Fibroblast of skin of right biceps (primary cell): ENCODE results near the gene SURF1.

ENCODE experiments used
- DNase-seq: peaks from one replicate; pipeline ENCODE4 v3.0.0-alpha.2; 2013

SURF1 gene

DNA sequence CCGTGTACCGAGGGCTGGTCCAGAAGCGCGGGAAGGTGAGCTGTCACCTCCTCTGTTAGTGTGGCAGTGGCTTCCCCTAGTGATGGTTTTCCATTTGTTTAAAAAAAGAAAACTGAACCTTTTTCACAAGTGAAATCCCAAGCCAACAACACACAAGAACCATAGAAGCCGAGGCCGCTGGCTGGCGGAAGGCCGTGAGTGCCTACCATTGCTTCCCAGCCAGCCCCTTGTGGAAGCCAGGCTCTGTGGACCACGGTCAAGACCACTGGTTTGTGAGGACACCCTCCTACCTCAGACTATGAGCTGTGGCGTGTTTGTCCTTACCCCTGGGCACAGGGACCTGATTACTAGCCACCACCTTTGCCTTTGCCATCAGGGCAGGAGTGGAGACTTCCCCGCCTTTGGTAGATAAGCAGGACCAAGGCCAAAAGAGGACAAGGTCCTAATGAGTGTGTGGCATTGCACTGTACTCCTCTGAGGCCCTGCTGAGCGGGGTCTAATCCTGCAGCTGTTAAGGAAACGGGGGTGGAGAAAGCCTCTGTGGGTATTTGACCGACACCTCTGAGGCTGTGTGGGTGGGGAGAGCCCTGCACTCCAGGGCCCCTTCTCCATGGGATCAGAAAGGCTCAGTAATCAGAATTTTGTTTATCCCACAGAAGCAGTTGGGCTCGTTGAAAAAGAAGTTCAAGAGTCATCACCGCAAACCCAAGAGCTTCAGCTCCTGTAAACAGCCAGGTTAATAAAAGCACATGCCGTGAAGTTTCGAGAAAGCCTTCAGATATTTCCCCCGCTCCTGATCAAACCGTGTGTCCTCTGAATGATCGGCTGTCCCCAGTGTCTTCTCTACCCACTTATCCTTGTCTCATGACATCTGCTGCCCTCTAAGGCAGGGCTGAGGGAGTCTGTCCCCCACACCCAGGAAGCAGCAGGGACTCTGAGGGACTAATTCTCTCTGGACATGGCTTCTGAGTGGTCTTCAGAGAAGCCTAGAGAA lies 4.4 kb upstream of the SURF1 start:
- DNase-seq: no peak

DNA sequence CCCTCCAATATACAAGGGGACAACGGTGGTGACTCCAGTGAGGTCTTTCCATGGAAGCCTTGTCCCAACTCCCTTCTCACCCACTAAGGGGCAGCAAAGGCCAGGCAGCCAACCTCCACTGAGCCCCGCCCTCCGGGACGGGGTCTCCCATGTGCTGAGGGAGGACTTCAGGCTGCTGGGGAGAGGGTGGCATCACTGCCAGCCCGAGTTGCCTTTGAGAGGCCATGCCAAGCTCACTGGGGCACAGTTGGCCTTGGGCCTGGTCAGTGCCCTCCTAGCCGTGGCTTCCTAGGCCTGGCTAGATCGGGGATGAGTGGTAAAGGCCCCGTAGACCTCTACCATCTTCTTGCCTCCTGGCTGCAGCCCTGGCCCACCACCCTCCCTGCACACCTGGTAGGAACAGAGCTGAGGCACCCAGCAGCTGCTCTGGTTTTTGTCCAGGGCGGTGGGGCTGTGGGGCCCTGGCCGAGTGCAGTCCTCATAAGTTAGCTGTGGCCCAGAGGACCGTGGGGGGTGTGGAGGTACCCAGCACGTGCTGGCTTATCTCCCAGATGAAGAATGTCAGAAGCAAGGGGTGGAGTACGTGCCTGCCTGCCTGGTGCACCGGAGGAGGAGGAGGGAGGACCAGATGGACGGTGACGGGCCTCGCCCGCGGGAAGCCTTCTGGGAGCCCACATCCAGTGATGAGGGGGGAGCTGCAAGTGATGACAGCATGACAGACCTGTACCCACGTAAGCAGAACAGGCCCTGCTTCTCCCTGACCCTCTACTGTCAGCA lies 3.3 kb upstream of the SURF1 start:
- DNase-seq: peak; percentile 24

DNA sequence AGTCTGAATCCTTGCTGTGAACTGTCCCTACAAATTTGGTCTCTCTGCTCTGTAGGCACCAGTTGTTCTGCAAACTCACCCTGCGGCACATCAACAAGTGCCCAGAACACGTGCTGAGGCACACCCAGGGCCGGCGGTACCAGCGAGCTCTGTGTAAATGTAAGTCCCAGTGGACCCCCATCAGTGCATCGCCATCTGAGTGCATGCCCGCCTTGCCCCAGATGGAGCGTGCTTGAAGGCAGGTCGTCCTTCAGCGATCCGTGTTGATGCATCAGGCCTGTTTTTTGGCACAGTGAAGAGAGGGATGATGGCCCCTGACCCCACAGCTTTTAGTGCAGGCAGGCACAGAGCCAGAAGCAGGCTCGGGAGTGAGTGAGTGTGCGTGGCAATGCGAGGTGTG lies 1.4 kb upstream of the SURF1 start:
- DNase-seq: no peak

DNA sequence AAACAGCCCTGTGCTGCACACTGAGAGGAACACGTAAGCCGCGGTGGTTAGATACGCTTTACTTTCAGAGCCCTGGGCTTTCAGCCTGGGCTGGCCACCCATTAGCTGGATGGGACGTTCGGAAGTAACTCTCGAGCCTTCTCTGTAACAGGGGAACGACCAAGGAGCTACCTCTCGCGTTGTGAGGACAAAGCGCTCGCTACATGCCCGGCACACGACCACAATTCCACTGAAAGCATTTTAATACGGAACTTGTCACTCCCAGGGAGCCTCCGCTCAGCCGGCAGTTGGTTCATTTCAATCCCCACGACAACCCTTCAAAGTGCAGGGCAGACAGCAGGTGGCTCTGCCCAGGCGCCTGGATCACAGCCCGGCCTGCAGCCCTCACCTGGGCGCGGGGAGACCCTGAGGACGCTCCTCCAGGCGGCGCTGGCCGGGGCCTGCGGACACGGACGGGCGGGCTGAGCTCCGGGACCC lies 368 bp downstream of the SURF1 start:
- DNase-seq: no peak

DNA sequence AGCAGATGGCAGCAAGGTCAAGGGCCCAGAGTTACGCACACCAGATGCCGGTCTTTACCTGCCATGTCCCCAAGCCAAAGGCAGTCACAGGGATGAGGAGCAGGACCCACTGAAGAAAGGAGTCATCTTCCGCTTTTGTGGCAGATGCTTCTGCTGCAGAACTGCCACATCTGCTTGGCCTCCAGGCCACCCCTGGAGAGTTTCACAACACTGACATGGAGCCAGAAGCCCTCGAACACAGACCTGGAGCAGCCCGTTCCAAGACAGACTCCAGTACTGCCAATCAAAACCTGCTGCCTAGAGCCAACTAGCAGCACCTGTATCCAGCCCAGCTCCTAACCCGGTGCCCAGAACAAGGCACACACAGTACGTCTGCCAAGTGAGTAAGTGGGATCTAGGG lies 1.5 kb downstream of the SURF1 start:
- no peak for DNase-seq

DNA sequence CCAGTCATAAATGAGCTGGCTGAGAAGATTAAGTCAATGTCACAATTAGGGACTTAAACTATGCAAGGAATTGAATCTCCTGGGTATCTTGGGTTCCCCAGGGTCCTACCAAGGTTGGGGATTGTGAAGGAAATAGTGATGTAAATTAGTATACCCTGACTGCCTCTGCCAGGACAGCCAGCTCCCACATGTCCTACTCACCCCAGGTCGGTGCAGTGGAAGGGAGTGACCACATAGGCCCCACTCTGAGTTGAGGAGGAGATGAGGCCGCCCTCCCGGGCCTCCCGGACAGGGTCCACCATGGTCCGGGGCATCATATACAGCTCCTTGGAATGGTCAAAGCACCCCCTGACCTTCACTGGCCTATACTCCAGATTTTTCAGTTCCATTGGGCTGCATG lies 2.7 kb downstream of the SURF1 start:
- no peak for DNase-seq

DNA sequence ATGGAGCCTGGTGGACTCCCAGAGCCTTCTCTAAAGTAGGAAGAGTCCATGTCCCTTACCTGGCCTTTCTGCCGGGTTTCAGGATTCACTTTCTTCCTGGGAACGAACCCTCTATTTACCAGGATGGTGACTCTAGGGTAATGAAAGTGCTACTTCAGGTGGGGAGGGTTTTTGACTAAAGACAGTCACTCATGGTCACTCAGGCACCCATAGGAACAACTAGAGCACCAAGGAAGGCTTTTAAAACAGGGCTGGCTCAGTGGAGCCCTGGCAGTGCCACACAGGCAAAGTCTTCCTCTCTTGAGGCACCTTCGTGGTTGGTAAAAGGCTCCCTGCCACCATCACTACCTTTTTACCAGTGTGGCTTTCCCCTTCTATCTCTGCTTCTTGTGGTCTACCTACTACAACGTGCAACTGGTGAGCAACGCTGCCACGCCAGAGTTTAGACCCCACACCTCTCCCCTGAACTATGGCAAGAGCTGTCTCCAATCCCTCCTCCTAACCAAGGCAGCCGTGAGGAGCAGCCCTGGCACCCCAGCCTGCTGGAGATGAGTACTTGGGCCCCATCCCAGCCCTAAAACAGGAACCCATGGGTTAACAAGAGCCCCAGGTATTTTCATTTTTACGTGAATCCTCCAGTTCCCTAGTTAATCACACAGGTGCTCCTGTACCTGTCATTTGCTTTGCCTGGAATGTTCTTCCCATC lies 3.5 kb downstream of the SURF1 start:
- no peak for DNase-seq

DNA sequence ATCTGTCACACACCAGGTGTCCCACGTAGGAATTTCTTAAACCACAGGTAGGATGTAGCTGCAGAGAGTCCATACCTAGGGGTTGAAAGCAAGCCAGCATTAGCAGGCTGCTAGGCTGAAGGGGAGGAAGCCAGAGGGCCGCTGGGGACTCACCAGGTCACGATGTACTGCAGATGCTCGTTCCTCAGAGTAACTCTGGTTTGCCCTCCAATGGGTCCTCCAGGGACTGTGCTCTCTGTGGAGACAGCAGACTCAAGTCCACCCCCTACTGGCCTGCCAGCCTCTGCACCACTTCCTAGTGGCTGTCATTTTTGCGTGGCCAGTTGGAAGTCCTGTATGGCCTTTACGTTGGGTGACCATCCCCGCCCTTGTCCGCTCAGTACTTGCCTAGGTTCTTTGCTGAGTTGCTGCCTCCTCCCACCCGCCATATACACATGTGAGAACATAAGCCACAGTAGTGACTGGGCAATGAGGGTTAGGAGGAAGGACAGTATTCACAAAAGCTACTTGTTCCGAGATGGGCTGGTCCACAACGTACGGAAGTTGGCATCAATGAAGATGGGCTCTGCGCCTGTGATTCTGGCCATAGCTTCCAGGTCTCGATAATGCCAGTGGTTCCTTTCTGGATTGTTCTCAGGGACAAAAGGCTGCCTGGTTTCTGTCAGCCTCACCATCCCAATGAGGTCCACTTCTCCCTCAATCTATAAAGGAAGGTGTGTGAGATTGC lies 4.2 kb downstream of the SURF1 start:
- peak; percentile 70 for DNase-seq

DNA sequence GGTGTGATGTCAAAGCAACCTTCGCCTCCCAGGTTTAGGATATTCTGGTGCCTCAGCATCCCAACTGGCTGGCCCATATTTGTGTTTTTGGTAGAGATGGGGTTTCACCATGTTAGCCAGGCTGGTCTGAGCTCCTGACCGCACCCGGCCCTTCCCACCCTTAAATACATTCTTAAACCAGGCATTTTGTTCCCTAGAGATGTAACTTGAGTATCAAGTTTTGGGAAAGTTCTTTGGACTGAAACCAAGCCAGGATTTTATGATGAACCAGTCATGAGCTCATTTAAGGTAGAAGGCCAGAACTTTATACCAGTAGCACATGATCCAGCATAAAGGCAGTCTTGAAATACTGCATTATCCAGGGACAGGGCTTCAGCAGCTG lies 4.8 kb downstream of the SURF1 start:
- DNase-seq: no peak

DNA sequence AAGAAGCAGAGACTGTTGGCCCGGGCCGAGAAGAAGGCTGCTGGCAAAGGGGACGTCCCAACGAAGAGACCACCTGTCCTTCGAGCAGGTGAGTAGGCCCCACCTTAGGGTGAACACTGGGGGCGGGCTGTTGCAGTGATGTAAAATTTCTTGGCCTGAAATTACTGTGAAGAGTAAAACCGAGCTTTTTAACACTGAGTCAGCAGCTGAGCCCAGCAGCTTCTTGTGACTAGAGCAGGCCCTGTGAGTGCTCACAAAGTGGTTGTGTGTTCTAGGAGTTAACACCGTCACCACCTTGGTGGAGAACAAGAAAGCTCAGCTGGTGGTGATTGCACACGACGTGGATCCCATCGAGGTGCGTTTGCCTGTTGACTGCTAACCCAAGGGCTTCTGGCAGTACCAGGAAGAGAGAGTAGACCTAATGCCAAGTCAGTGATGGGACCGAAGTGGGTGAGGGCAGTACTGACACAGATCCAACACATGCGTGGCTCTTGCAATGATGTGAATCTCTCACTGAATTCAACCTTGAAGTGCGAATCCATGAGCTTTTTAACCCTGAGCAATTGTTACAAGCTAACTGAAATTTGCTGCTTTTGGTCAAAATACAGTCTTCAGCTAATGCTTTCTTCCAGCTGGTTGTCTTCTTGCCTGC lies 6.2 kb downstream of the SURF1 start:
- DNase-seq: no peak

DNA sequence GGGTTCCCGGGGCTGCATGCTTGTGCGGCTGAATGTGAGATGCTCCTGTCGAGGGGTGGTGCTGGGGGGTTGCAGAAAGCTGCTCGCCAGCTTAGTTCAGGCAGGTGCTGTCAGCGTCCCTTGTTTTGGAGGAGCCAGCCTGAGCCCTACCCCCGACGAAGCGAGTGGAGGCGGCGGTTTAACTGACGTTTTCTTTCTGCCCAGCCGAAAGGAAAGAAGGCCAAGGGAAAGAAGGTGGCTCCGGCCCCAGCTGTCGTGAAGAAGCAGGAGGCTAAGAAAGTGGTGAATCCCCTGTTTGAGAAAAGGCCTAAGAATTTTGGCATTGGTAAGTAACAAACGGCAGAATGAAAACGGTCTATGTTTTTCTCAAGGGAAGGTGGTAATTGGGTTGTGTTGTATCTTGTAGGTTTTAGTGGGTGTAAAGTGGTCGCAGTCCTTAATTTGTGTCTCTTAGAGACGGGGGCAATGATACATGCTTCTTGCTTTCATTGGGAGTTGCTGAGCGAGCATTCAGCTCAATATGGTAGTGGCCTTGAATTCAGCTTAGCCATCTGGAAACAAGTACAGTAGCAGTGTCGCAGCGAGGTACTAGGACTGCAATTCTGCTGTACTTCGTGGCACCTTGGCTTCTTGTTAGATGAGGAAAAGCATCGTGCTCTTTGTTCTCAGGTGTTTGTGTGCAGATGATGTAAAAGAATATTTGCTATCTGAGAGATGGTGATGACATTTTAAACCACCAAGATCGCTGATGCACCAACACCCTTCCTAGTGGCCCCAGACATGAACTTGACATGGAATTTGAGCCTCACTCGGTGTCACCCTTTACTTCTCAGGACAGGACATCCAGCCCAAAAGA lies 7.3 kb downstream of the SURF1 start:
- DNase-seq: no peak

DNA sequence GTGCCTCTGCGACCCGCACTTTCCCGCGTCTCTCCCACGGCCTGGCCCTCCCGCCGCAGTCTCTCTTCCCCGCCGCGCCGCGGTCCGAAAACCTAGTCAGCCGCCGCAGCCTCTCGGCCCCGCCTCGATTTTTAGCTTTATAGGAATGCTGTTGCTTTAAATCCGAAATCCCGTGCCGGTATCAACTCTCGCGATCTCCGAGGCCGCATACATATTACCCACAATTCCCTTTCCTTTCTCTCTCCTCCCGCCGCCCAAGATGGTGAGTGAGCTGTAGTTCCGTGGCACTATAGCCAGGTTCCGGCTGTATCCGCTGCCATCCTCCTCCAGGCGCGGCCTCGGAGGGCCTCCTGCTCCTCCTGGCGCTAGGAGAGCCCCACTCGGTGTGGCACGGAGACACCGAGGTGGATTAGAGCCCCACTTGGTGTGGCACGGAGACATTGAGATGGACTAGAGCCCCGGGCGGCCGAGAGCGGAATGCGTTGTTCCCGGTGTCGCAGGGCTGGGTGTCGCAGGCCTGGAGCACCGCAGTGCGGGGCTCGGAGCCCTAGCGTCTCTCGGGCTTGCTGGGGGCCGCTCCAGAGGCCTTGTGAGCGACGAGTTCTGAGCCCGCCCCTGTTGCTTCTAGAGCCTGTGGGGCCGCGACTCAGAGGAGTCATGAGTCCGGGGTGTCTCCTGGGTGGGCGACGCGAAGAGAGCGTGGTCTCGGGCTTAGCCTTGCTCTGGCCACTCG lies 8.1 kb downstream of the SURF1 start, which contains the start of the genes MED22 and RPL7A:
Gene MED22 (minus strand): TSS at position 147 of the 733 bp plus-strand sequence. CDS start 1,469 bp downstream, outside the sequence.
Gene RPL7A (plus strand): TSS at position 234 of the 733 bp plus-strand sequence. CDS start 26 bp downstream, at position 260.
- peak; percentile 97 for DNase-seq

DNA sequence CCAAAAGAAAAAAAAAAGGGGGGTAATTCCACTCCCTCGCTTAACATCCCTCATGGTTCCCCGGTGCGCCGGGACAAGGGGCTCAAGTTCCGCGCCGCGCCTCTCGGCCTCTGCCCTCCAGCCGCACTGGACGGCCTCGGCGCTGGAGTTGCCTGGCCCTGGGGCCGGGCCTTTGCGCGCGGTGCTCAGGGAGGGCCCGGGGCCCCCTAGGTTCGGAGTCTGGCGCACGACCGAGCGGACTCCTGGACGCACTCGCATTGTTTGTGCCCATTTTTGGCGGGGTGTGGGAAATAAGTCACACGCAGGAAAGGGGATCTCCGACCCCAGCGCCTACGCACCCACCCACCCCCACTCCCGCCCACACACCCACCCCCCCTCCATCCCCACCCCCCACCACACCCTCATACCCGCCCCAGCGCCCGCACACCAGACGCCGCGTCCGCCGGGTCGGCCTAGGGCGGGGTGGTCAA lies 8.7 kb downstream of the SURF1 start:
- DNase-seq: peak; percentile 28

DNA sequence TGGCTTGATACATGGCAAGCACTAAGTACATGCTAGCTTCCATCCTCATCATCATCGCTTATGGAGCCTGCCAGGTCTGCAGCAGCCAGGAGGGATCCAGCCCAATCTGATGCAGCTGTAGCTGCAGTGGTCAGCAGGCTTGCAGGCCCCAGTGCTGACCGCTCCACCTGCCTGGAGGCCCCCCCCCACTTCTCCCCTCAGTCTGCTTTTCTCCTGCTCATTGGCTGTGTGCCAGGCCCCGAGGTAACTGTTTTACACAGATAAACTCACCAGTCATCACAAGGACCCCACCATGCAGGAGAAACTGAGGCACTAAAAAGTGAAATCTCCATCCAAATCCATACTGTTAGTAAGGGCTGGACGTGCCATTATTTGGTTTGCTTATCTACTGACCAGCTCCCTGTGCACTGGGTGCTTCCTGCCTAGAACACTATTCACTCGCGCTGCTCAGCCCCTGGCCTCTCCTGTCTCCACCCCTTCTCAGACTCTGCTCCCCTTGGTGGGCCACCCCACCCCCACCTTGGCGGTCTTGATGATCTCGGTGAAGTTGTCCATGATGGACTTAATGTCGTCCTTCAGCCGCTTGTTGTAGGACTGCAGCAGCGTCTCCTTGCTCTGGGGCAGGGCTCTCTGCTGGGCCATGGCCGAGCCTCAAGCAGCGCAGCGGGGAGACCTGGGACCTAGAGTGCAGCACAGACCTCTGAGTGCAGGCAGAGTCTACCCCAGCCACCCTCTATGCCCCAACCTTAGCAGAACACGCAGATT lies 10.1 kb downstream of the SURF1 start:
- no peak for DNase-seq

DNA sequence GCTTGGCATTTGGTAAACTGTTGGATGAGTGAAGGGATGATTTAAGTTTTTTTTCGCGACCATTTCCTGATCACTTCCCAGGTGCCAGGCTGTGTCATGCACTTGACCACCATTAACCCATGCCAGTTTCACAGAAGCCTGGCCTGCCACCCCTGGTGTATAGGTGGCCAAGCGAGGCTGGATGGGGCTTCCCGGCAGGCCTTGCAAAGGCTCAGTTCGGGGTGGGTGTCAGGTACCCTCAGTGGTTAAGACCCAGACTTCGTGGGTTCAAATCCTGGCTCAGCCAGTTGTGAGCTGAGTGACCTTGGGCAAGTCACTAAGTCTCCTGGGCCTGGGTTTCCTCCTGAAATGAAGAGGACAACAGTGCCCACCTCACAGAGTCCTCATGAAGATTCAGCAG lies 10.7 kb downstream of the SURF1 start:
- DNase-seq: no peak

DNA sequence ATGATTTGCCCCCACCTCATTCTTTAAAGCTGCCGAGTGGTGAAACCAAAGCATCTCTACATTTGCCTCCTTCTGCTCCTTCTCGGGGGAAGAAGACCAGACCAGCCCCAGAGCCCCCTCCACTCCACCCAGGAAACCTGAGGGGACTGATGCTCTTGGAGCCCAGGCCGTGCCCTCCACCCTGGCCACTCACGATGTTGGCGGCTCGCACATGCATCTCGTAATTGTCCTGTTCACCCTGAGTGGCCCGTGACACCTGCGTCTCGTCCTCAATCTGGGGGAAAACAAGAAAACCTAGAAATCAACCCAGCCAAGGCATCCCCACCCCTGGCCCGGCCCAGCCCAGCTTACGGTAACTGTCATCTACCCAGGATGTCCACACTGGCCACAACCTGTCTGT lies 11.3 kb downstream of the SURF1 start:
- DNase-seq: no peak

DNA sequence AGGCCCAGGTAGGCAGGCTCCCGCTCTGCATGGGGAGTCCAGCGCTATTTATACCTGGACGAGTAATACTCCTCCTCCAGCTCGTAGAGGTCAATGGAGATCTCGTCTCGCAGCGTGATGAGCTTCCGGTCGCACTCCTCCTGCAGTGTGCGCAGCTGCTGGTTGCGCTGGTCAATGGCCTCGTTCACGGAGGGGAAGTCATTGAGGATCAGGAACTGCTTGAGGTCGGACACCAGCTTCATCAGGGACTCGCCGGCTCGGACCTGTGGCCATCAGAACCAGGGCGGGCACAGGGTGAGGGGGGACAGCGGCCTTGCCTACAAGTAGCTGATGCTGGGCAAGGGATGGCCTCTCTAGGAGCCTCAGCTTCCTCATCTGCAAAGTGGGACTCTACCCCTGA lies 12.2 kb downstream of the SURF1 start:
- no peak for DNase-seq

DNA sequence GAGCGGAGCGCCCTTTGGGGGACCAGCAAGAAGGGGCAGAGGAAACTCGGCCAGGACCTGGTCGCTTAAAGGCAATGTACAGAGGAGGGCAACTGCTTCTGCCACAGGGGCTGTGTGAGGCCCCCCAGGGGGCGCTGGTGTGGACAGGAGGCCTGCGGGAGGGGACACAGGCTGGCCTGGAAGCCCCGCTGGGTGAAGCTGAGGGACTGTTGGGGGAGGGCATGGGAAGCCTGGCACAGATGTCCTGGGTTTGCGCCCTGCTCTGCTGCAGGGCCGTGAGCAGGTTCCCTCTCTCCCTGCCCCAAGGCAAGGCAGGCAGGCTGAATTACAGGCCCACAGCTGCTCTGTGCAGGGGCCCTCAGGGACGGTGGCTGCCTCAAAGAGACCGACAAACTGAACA lies 13.7 kb downstream of the SURF1 start:
- DNase-seq: no peak

DNA sequence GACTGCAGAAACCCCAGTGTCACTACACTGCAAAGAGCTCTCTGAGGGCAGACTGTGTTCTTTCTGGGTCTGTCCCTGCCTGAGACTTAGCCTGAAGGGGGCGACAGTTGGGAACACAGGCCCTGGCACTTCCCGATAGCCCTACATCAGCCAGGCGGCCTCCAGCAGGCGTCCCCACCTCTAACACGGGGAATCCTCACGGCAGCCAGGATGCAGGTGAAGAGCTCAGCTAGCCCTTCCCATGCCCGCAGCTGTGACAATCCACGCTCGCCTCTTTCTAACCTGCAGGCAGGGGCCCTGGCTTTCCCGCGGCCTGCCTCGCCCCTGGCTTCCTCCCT lies 14.2 kb downstream of the SURF1 start:
- DNase-seq: no peak
